ENCODE measurements around the gene CRISPLD2.

Gene CRISPLD2

GRCh38 chr16:84794626-84795025 lies 25.2 kb upstream of the CRISPLD2 start:
- Histone ChIP-seq H3K9me2 (replicated peaks; ENCODE audit: low read depth, low read length) (no peaks in the 10 kb centered on the region), H3K4me2 (ENCODE audit: low read depth, low read length, poor library complexity, severe bottlenecking) (no peak overlapping the region), H4K20me1 (ENCODE audit: insufficient read depth, low read length, poor library complexity, severe bottlenecking) (no peaks in the 10 kb centered on the region), H3K9ac (ENCODE audit: low read depth, low read length, poor library complexity, severe bottlenecking) (no peak overlapping the region), H3K4me1 (ENCODE audit: insufficient read depth, low read length, poor library complexity, severe bottlenecking) (no peaks in the 10 kb centered on the region), H3K27me3 (ENCODE audit: insufficient read depth, low read length, poor library complexity, severe bottlenecking) (no peaks in the 10 kb centered on the region), H3K36me3 (ENCODE audit: insufficient read depth, low read length) (no peaks in the 10 kb centered on the region), H3K79me2 (ENCODE audit: insufficient read depth, low read length) (no peaks in the 10 kb centered on the region), H3F3A (ENCODE audit: low read depth) (no peaks in the 10 kb centered on the region), H3K9me3 (ENCODE audit: insufficient read depth, low read depth, low read length) (no peaks in the 10 kb centered on the region), H2AFZ (ENCODE audit: low read length) (no peak overlapping the region), H3K4me3 (ENCODE audit: low read length, poor library complexity, severe bottlenecking) (no peak overlapping the region)
- TF ChIP-seq EZH2phosphoT487 (IDR thresholded peaks at IDR 0.05; ENCODE audit: borderline replicate concordance) (no peak), CTCF (conservative IDR thresholded peaks at IDR 0.05; ENCODE audit: low read length) (no peak)

GRCh38 chr16:84795329-84796053 lies 24.3 kb upstream of the CRISPLD2 start:
- no peak overlapping the region for H2AFZ ChIP-seq (ENCODE audit: low read length)

GRCh38 chr16:84800158-84800978 lies 19.4 kb upstream of the CRISPLD2 start:
- Histone ChIP-seq H3F3A (ENCODE audit: low read depth) (no peaks in the 10 kb centered on the region), H2AFZ (ENCODE audit: low read length) (no peak overlapping the region), H3K4me1 (ENCODE audit: insufficient read depth, low read length, poor library complexity, severe bottlenecking) (no peaks in the 10 kb centered on the region), H3K9me3 (ENCODE audit: insufficient read depth, low read depth, low read length) (no peaks in the 10 kb centered on the region), H3K79me2 (ENCODE audit: insufficient read depth, low read length) (no peaks in the 10 kb centered on the region), H3K27me3 (ENCODE audit: insufficient read depth, low read length, poor library complexity, severe bottlenecking) (no peaks in the 10 kb centered on the region), H3K9ac (ENCODE audit: low read depth, low read length, poor library complexity, severe bottlenecking) (no peak overlapping the region), H3K4me3 (ENCODE audit: low read length, poor library complexity, severe bottlenecking) (no peak overlapping the region), H4K20me1 (ENCODE audit: insufficient read depth, low read length, poor library complexity, severe bottlenecking) (no peaks in the 10 kb centered on the region), H3K4me2 (ENCODE audit: low read depth, low read length, poor library complexity, severe bottlenecking) (no peak overlapping the region), H3K36me3 (ENCODE audit: insufficient read depth, low read length) (no peaks in the 10 kb centered on the region), H3K9me2 (replicated peaks; ENCODE audit: low read depth, low read length) (no peaks in the 10 kb centered on the region)
- TF ChIP-seq EZH2phosphoT487 (IDR thresholded peaks at IDR 0.05; ENCODE audit: borderline replicate concordance) (no peak), CTCF (conservative IDR thresholded peaks at IDR 0.05; ENCODE audit: low read length) (no peak)

More at GRCh38 chr16:84795329-84796053, 24.3 kb upstream of the CRISPLD2 start:
- H3K9ac ChIP-seq (ENCODE audit: low read depth, low read length, poor library complexity, severe bottlenecking): no peak overlapping the region
- no peaks in the 10 kb centered on the region for H3F3A ChIP-seq (ENCODE audit: low read depth)
- no peaks in the 10 kb centered on the region for H4K20me1 ChIP-seq (ENCODE audit: insufficient read depth, low read length, poor library complexity, severe bottlenecking)
- no peaks in the 10 kb centered on the region for H3K27me3 ChIP-seq (ENCODE audit: insufficient read depth, low read length, poor library complexity, severe bottlenecking)
- no peaks in the 10 kb centered on the region for H3K9me2 ChIP-seq (replicated peaks; ENCODE audit: low read depth, low read length)
- H3K36me3 ChIP-seq (ENCODE audit: insufficient read depth, low read length): no peaks in the 10 kb centered on the region
- H3K4me1 ChIP-seq (ENCODE audit: insufficient read depth, low read length, poor library complexity, severe bottlenecking): no peaks in the 10 kb centered on the region
- H3K9me3 ChIP-seq (ENCODE audit: insufficient read depth, low read depth, low read length): no peaks in the 10 kb centered on the region
- H3K4me2 ChIP-seq (ENCODE audit: low read depth, low read length, poor library complexity, severe bottlenecking): no peak overlapping the region
- no peak overlapping the region for H3K4me3 ChIP-seq (ENCODE audit: low read length, poor library complexity, severe bottlenecking)
- TF ChIP-seq CTCF (conservative IDR thresholded peaks at IDR 0.05; ENCODE audit: low read length) (no peak), EZH2phosphoT487 (IDR thresholded peaks at IDR 0.05; ENCODE audit: borderline replicate concordance) (no peak)
- no peaks in the 10 kb centered on the region for H3K79me2 ChIP-seq (ENCODE audit: insufficient read depth, low read length)

All from Loucy (cell line).